ENCODE results near the gene BCL11B.

DNA sequence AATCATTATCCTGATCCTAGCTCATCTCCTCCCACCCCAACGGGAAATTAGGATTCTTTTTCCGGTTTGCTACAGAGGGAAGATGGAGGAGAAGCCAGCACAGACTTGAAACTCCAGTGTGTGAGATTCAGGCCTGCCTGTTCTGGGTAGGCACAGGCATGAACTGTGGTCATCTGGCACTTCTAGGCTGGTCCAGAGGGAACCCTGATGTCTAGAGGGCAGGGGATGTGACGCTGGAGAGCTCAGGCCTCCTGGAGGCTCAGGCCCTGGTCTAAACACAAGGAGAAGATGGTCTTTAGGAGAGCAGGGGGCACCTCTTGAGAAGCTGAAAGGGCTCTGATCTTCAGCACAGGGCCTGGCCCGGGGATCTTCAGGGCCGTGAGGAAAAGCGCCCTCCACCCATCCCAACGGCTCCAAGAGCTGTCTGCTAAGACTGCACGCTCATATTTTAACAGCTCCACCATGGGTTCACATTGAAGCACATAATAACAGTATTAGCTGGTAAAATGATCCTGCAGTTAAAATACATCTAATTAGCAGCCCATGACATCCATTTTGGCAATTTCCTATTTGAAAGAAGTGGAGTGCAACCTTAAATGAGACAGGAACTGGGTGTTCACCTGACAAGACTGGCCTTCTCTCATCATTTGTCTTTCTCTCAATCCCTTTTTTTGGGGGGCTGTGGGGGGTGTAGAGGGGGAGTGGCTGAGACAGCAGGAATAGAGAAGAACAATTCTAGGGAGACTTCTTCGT is 35.4 kb downstream of the BCL11B start:
- TF ChIP-seq CTCF (IDR thresholded peaks at IDR 0.05): no peak
- no peak for TF ChIP-seq POLR2A (IDR thresholded peaks at IDR 0.05)
